Kidney (tissue), 14 donors: ENCODE measurements around the gene IL1RAPL1. TPM values are rescaled to one million over a fixed set of nuclear protein-coding genes. Genes with fewer than 3 reads are reported as not detected.

Source experiments
- DNase-seq, 5 donors: peaks; one replicate each; pipeline ENCODE4 v3.0.0-alpha.2; 2013 to 2020
- FAIRE-seq: peaks from 2 replicates; lab custom pipeline; 2012; peaks lifted over from hg19 to GRCh38; lab: Jason Lieb, UNC
- H3K27ac ChIP-seq, 2 donors: one replicate each; pipeline ENCODE4 v1.7.0; 2013; ENCODE audit warnings: low read depth in 2 of 2, low read length in 2 of 2, inconsistent platforms in 1 of 2
- H3K27me3 ChIP-seq: one replicate; pipeline ENCODE4 v1.7.1; 2013; ENCODE audit warnings: low read length, inconsistent platforms; ENCODE audit not compliant: control insufficient read depth, insufficient read depth
- H3K36me3 ChIP-seq, 3 donors: one replicate each; pipeline versions ENCODE4 v1.7.0 to v1.7.1; 2013; ENCODE audit warnings: low read length in 3 of 3, control low read depth in 1 of 3, inconsistent platforms in 1 of 3; ENCODE audit not compliant: insufficient read depth in 3 of 3, control insufficient read depth in 2 of 3
- H3K4me1 ChIP-seq, 3 donors: one replicate each; pipeline versions ENCODE4 v1.7.0 to v1.7.1; 2013; ENCODE audit warnings: low read length in 3 of 3, inconsistent platforms in 1 of 3, low read depth in 1 of 3; ENCODE audit not compliant: control insufficient read depth in 2 of 3, insufficient read depth in 2 of 3
- H3K4me3 ChIP-seq, 3 donors: one replicate each; pipeline versions ENCODE4 v1.7.0 to v1.8.1; 2013; ENCODE audit warnings: low read length in 3 of 3, control low read depth in 1 of 3, inconsistent platforms in 1 of 3
- H3K9ac ChIP-seq, 3 donors: one replicate each; pipeline versions ENCODE4 v1.7.0 to v1.7.1; 2013; ENCODE audit warnings: low read length in 3 of 3, control low read depth in 1 of 3, inconsistent platforms in 1 of 3
- H3K9me3 ChIP-seq, 3 donors: one replicate each; pipeline versions ENCODE4 v1.7.0 to v1.7.1; 2013; ENCODE audit warnings: low read length in 3 of 3, control low read depth in 1 of 3, inconsistent platforms in 1 of 3; ENCODE audit not compliant: control insufficient read depth in 2 of 3, insufficient read depth in 1 of 3
- CTCF ChIP-seq: IDR thresholded peaks from 3 replicates; pipeline ENCODE4 v1.5.1; 2012; ENCODE audit warnings: mild to moderate bottlenecking, moderate library complexity, borderline replicate concordance; ENCODE audit not compliant: insufficient read depth; ENCODE audit errors: extremely low read depth
- intact Hi-C: fragments of 100-400 bp; cut with DNase I; formaldehyde crosslinking; loops from one replicate; pipeline ENCODE4 v1.11.1; 2022
- polyA plus RNA-seq: library from polyadenylated mRNA; stranded (reverse); fragments of 350-450 nt; fragmentation: Illumina TruSeq; extraction: RNeasy Lipid Tissue Mini Kit (QIAGEN cat#74804); gene quantifications from one replicate; pipeline ENCODE4 v1.2.3, GENCODE V29; 2014; ENCODE audit warnings: low read depth, low replicate concordance; ENCODE audit not compliant: insufficient read depth
- total RNA-seq: library from RNA; stranded (reverse); fragmentation: NEBNext Ultra II Directional; extraction: Animal tissue kit (Norgen Biotek cat#: 25700); gene quantifications from one replicate; pipeline ENCODE4 v1.2.1, GENCODE V29; 2021
- donor health status: control.
- donor health status: control.
- donor health status: control.
- donor health status: control.
- donor health status: control.
- donor health status: DM: yes; HTN: yes; CAD: no.
- donor health status: Normal renal cell carcinoma (clear cell type).

IL1RAPL1 gene
- total and polyA plus RNA-seq, 2 donors from 2014 or later: 0.19 TPM; not detected in 1

- no peak for TF ChIP-seq CTCF
- Histone ChIP-seq H3K9me3 (no peaks in the 10 kb centered on the region), H3K4me1 (no peaks in the 10 kb centered on the region), H3K27ac (no peak overlapping the region), H3K9ac (no peak overlapping the region), H3K27me3 (no peaks in the 10 kb centered on the region), H3K36me3 (no peaks in the 10 kb centered on the region), H3K4me3 (no peak overlapping the region)
- no peak for FAIRE-seq
- no peak for DNase-seq
- intact Hi-C loops: no loop called here
Measured at GRCh38 chrX:29023207-29023606, 436.0 kb downstream of the IL1RAPL1 start.

GRCh38 chrX:29024871-29025270 is 437.6 kb downstream of the IL1RAPL1 start:
- intact Hi-C loops: no loop called here
- no peak for FAIRE-seq
- Histone ChIP-seq H3K36me3 (no peaks in the 10 kb centered on the region), H3K4me1 (no peaks in the 10 kb centered on the region), H3K27ac (no peak overlapping the region), H3K9ac (no peak overlapping the region), H3K9me3 (no peaks in the 10 kb centered on the region), H3K4me3 (no peak overlapping the region), H3K27me3 (no peaks in the 10 kb centered on the region)
- no peak for TF ChIP-seq CTCF
- no peak for DNase-seq

DNA sequence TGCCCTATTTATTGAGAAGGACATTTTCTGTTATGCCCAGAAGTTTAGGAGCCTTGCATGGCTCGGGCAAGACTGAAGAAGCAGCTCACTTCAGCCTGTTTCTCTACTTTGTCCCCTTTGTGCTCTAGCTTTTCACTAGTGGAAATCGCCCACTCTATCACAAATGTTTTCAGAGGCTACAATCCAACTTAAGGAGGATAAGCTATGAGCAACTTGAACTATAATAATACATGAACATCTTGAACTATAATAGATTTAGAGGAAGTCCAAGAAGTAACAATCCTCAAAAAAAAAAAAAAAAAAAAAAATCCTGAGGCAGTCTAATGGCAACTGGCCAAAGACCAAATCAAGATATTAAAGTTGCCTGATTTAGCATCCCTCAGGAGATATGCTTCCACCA is 452.3 kb downstream of the IL1RAPL1 start:
- no peak overlapping the region for H3K27ac ChIP-seq
- peak; percentile 53 for FAIRE-seq
- intact Hi-C loops: no loop called here

More for the DNA sequence above, 452.3 kb downstream of the IL1RAPL1 start:
- no peak for TF ChIP-seq CTCF
- peak in 1 of 5 donors; percentile 4 for DNase-seq
- Histone ChIP-seq H3K27me3 (no peaks in the 10 kb centered on the region), H3K9me3 (no peaks in the 10 kb centered on the region), H3K4me3 (no peak overlapping the region), H3K4me1 (no peaks in the 10 kb centered on the region), H3K9ac (no peak overlapping the region), H3K36me3 (no peaks in the 10 kb centered on the region)
